Esophagus squamous epithelium (tissue), 5 donors: Measurements from ENCODE around the gene PCDHGC3. TPM values are rescaled to one million over a fixed set of nuclear protein-coding genes. Genes with fewer than 3 reads are reported as not detected.
A peak's percentile ranks its signal among the peaks of the same experiment; 100 is the strongest.

Experiments used
- DNase-seq: peaks from one replicate; lab custom pipeline; 2025; lab: John Stamatoyannopoulos, UW
- H3K27ac ChIP-seq, 4 donors: fragments of 200-600 bp; sonication (generic); one replicate each; pipeline ENCODE4 v1.5.1; 2016 to 2019; ENCODE audit warnings: mild to moderate bottlenecking in 1 of 4
- H3K27me3 ChIP-seq, 4 donors: fragments of 200-600 bp; sonication (generic); 1 replicate in 3 of 4; 2 replicates in 1 of 4; pipeline versions ENCODE4 v1.5.1 to v1.6.0; 2017 to 2021; ENCODE audit warnings: antibody characterized with exemption in 1 of 4
- H3K36me3 ChIP-seq, 3 donors: fragments of 200-600 bp; sonication (generic); one replicate each; pipeline ENCODE4 v1.5.1; 2016 to 2019
- H3K4me1 ChIP-seq, 3 donors: fragments of 200-600 bp; sonication (generic); one replicate each; pipeline ENCODE4 v1.5.1; 2017 to 2019
- H3K4me3 ChIP-seq, 4 donors: fragments of 200-600 bp; sonication (generic); 1 replicate in 3 of 4; 2 replicates in 1 of 4; pipeline ENCODE4 v1.5.1; 2016 to 2019; ENCODE audit warnings: mild to moderate bottlenecking in 2 of 4, moderate library complexity in 1 of 4
- H3K9me3 ChIP-seq, 3 donors: fragments of 200-600 bp; sonication (generic); one replicate each; pipeline ENCODE4 v1.5.1; 2016 to 2019
- CTCF ChIP-seq, 6 experiments: fragments of 450-650 bp in 4 of 6; fragments of 200-600 bp in 2 of 6; sonication (generic) in 2 of 6; IDR thresholded peaks; one replicate each; pipeline ENCODE4 v1.5.1; 2016 to 2019; ENCODE audit warnings: antibody characterized with exemption in 6 of 6, mild to moderate bottlenecking in 4 of 6, moderate library complexity in 4 of 6
- POLR2A ChIP-seq, 4 donors: fragments of 450-650 bp; IDR thresholded peaks; one replicate each; pipeline ENCODE4 v1.6.1; 2017; ENCODE audit warnings: antibody characterized with exemption in 4 of 4, mild to moderate bottlenecking in 4 of 4, moderate library complexity in 3 of 4
- WGBS, 2 donors: methylation state at CpG; one replicate each; pipeline ENCODE4 v1.1.5; 2018; 5-methylcytosine and 5-hydroxymethylcytosine counted together
- intact Hi-C: fragments of 100-400 bp; cut with DNase I; formaldehyde crosslinking; loops from one replicate; pipeline ENCODE4 v1.15.0; 2022
- total RNA-seq, 4 donors: library from RNA; depleted of rRNA; stranded (reverse); fragments of >200 nt; gene quantifications; one replicate each; pipeline ENCODE4 v1.1.0, GENCODE V29; 2016
- donor health status: DM: yes; HTN: yes; CAD: no.

Gene PCDHGC3
- total RNA-seq, 4 donors from 2014 or later = 36.6 to 52.5 (median 38.6) TPM

DNA sequence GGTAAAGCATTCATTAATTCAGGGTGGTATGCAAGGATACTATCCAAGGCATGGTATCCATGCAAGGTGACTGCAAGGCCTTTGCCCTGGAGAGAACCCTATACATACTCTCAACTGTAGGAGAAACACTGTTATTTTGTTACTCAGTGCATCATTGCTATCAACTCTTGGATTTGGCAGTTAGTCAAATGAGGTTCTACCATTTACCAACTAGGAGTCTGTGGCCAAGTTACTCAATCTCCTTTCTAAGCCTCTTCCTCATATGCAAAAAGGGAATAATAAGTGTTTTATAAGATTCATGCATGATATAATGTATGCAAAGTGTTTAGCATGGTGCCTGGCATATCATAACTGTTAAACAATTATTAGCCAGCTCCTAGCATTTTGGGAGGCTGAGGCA is 4.0 kb downstream of the PCDHGC3 start:
- peak overlapping the region in 2 of 4 donors; percentile 11 to 70 for H3K4me3 ChIP-seq
- no peak overlapping the region for H3K27ac ChIP-seq
- H3K9me3 ChIP-seq = no peaks in the 10 kb centered on the region
- intact Hi-C loops = loop anchor here (5.0 to 10.0 kb wide), 2 partner anchors 33 to 75 kb away; no protein-coding TSS in a partner anchor
- H3K36me3 ChIP-seq = no peaks in the 10 kb centered on the region
- TF ChIP-seq CTCF (IDR thresholded peaks at IDR 0.05) (no peak), POLR2A (IDR thresholded peaks at IDR 0.05) (no peak)
- H3K4me1 ChIP-seq = peaks cover 16 to 93% (median 42%) of the 10 kb centered on the region in 3 donors
- peaks cover 0 to 1% (median 0%) of the 10 kb centered on the region in 4 donors for H3K27me3 ChIP-seq
- no peak for DNase-seq

DNA sequence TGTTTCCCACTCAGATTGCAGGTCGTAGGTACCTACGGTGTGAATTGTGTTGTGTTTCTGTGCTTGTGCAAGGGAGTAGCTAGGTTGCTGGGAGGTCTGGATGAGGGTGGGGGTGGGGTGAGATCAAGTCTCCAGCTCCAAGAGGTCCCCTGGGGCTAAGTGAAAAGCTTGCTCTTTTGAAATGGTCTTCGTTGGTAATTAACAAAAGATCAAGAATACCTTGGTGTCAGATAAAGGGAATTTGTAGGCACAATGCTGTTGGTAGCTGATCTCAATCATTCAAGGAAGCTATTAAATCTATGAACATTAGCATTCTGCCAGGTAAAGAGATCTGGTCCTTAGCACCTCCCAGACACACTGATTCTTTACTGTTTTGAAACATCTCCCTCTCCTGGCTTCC is 8.1 kb downstream of the PCDHGC3 start:
- Histone ChIP-seq H3K9me3 (no peaks in the 10 kb centered on the region), H3K4me1 (peaks cover 14 to 83% (median 31%) of the 10 kb centered on the region in 3 donors), H3K27ac (no peak overlapping the region), H3K27me3 (peaks cover 0 to 10% (median 0%) of the 10 kb centered on the region in 4 donors), H3K4me3 (peak overlapping the region in 1 of 4 donors; percentile 62), H3K36me3 (peaks cover 0 to 35% (median 0%) of the 10 kb centered on the region in 3 donors)
- WGBS, 2 donors = 39 to 54% methylated on average over 3 of the region's 3 CpGs
- DNase-seq = no peak
- no peak for TF ChIP-seq POLR2A (IDR thresholded peaks at IDR 0.05)
- no peak for TF ChIP-seq CTCF (IDR thresholded peaks at IDR 0.05)
- intact Hi-C loops = no loop called here

- H3K36me3 ChIP-seq = peaks cover 0 to 37% (median 0%) of the 10 kb centered on the region in 3 donors
- intact Hi-C loops = no loop called here
- TF ChIP-seq CTCF (IDR thresholded peaks at IDR 0.05) (no peak), POLR2A (IDR thresholded peaks at IDR 0.05) (no peak)
- 20 to 21% methylated on average over 4 of the region's 4 CpGs for WGBS, 2 donors
- peaks cover 0 to 10% (median 0%) of the 10 kb centered on the region in 4 donors for H3K27me3 ChIP-seq
- H3K4me3 ChIP-seq = peak overlapping the region; percentile 22 to 62 (median 42)
- H3K9me3 ChIP-seq = no peaks in the 10 kb centered on the region
- no peak overlapping the region for H3K27ac ChIP-seq
- H3K4me1 ChIP-seq = peaks cover 14 to 83% (median 33%) of the 10 kb centered on the region in 3 donors
- DNase-seq = no peak
These were observed 8.5 kb downstream of the PCDHGC3 start for GRCh38 chr5:141484310-141484640.

DNA sequence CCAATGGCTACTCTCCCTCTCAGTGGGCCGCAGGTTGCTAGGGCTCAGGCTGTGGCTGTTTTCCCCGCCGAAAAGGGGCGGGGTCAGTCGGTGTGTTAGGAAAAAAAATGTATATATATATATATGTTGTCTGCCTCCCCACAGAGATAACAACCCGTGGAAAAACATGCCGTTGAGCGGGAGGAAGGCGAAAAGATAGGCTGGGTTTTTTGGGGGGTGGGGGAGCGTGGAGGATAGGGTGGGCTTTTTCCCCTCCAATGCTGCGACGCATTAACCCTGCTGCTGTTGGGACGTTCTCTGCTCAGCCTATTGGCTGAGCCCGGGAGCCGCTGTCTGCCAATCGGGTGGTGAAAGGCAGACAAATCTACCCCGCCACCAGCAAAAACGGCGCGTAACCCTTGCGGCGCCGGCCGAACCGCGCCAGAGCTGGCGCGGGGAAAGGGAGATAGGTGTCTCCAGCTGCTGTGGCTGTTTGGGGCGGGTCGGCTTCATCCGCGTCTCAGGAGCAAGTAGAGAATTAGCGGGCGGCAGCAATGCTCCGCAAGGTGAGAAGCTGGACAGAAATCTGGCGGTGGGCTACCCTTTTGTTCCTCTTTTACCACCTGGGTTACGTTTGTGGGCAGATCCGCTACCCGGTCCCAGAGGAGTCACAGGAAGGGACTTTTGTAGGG is 9.0 kb downstream of the PCDHGC3 start, which contains the start of gene PCDHGC4:
PCDHGC4 (plus strand) TSS at position 390 of the 671 bp plus-strand sequence; CDS start at position 534, 144 bp downstream.
- H3K36me3 ChIP-seq = peaks cover 0 to 41% (median 0%) of the 10 kb centered on the region in 3 donors
- peak within 1 kb of the TSS; percentile 22 to 62 (median 42) for H3K4me3 ChIP-seq
- H3K27ac ChIP-seq = peak within 1 kb of the TSS in 2 of 4 donors; percentile 2 to 17
- H3K27me3 ChIP-seq = peaks cover 0 to 10% (median 0%) of the 10 kb centered on the region in 4 donors
- TF ChIP-seq POLR2A (IDR thresholded peaks at IDR 0.05) (no peak), CTCF (IDR thresholded peaks at IDR 0.05) (no peak)
- 4 to 11% methylated on average over 17 to 34 of the region's 39 CpGs for WGBS, 2 donors
- intact Hi-C loops = no loop called here
- H3K4me1 ChIP-seq = peaks cover 14 to 82% (median 28%) of the 10 kb centered on the region in 3 donors
- no peak for DNase-seq
- no peaks in the 10 kb centered on the region for H3K9me3 ChIP-seq
